ENCODE results near the gene CCDC57. TPM values are rescaled to one million over a fixed set of nuclear protein-coding genes. Genes with fewer than 3 reads are reported as not detected.
"Not testable (repeated sequence)": the region's sequence is repeated elsewhere in the genome, so short reads cannot be mapped to it uniquely, and the experiment has no call there.

CCDC57 gene
- total RNA-seq, 1 donor from 2014 or later = 37.2 TPM

DNA sequence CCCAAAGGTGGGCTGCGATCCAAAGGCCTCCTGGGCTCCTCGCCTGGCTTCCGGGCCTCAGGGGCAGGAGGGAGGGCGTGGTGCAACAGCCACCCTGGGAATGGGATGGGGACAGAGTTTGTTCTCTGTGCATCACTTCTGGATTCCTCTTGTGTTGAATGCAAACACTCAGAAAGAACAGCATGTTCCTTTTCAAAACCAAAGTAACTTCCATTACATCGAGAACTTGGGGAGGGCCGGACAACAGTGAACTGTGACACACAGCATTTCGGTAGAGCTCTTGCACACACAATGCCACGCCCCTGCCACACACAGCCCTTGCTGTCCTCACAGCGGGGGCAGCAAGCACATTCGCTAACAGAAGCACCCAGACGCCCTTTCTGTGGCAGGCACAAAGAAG, 78.5 kb downstream of the CCDC57 start:
- H3K27me3 Mint-ChIP-seq (ENCODE audit: unreplicated experiment) = no peaks in the 10 kb centered on the region
- no peaks in the 10 kb centered on the region for H3K9me3 Mint-ChIP-seq (ENCODE audit: unreplicated experiment)
- no peak overlapping the region for H3K27ac Mint-ChIP-seq (ENCODE audit: unreplicated experiment)
- peaks cover 4% of the 10 kb centered on the region for H3K36me3 Mint-ChIP-seq (ENCODE audit: low read depth, unreplicated experiment)
- no peak for DNase-seq (ENCODE audit: low spot score)
- no peaks in the 10 kb centered on the region for H3K4me1 Mint-ChIP-seq (ENCODE audit: unreplicated experiment)
- H3K4me3 Mint-ChIP-seq (ENCODE audit: unreplicated experiment) = no peak overlapping the region
- TF ChIP-seq, protein P1, sequence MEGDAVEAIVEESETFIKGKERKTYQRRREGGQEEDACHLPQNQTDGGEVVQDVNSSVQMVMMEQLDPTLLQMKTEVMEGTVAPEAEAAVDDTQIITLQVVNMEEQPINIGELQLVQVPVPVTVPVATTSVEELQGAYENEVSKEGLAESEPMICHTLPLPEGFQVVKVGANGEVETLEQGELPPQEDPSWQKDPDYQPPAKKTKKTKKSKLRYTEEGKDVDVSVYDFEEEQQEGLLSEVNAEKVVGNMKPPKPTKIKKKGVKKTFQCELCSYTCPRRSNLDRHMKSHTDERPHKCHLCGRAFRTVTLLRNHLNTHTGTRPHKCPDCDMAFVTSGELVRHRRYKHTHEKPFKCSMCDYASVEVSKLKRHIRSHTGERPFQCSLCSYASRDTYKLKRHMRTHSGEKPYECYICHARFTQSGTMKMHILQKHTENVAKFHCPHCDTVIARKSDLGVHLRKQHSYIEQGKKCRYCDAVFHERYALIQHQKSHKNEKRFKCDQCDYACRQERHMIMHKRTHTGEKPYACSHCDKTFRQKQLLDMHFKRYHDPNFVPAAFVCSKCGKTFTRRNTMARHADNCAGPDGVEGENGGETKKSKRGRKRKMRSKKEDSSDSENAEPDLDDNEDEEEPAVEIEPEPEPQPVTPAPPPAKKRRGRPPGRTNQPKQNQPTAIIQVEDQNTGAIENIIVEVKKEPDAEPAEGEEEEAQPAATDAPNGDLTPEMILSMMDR (IDR thresholded peaks at IDR 0.05; ENCODE audit: unreplicated experiment) = no peak

DNA sequence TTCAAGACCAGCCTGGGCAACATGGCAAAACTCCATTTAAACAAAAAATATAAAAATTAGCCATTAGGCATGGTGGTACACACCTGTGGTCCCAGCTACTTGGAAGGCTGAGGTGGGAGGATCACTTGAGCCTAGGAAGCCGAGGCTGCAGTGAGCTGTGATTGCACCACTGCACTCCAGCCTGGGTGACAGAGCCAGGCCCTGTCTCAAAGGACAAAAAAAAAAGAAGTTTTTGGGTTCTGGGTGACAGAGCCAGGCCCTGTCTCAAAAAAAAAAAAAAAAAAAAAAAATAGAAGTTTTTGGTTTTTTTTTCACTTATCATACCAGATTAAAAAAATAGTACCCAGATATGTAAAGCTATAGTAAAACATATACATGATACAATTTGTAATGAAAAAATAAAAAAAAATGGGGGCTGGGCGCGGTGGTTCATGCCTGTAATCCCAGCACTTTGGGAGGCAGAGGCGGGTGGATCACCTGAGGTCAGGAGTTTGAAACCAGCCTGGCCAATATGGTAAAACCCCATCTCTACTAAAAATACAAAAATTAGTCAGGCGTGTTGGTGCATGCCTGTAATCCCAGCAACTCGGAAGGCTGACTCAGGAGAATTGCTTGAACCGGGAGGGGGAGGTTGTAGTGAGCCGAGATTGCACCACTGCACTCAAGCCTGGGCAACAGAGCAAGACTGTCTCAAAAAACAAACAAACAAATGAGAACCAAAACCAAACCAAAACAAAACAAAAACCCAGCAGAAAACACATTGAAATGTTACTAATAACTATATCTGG, 79.3 kb downstream of the CCDC57 start:
- not testable (repeated sequence) for H3K27me3 Mint-ChIP-seq (ENCODE audit: unreplicated experiment); H3K36me3 Mint-ChIP-seq (ENCODE audit: low read depth, unreplicated experiment); H3K27ac Mint-ChIP-seq (ENCODE audit: unreplicated experiment); DNase-seq (ENCODE audit: low spot score); H3K4me3 Mint-ChIP-seq (ENCODE audit: unreplicated experiment); H3K9me3 Mint-ChIP-seq (ENCODE audit: unreplicated experiment); H3K4me1 Mint-ChIP-seq (ENCODE audit: unreplicated experiment)

DNA sequence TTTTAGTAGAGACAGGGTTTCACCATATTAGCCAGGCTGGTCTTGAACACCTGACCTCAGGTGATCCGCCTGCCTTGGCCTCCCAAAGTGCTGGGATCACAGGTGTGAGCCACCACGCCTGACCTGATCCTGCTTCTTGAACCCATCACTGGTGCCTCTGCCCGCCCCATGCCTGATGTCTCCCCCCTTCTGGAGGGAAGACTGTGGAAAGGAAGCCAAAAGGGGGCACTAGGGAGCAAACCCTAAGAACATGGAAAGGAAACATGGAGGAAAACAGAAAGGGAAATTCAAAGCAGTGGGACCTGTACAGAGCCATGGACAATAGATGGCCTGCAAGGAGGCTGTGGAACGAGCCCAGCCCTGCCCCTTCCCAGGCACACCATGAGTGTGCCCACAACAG, 83.5 kb downstream of the CCDC57 start:
- no peak overlapping the region for H3K4me3 Mint-ChIP-seq (ENCODE audit: unreplicated experiment)
- peaks cover 12% of the 10 kb centered on the region for H3K36me3 Mint-ChIP-seq (ENCODE audit: low read depth, unreplicated experiment)
- peaks cover 5% of the 10 kb centered on the region for H3K27me3 Mint-ChIP-seq (ENCODE audit: unreplicated experiment)
- H3K9me3 Mint-ChIP-seq (ENCODE audit: unreplicated experiment) = no peaks in the 10 kb centered on the region
- TF ChIP-seq, protein P1 (IDR thresholded peaks at IDR 0.05; ENCODE audit: unreplicated experiment) = no peak
- H3K27ac Mint-ChIP-seq (ENCODE audit: unreplicated experiment) = no peak overlapping the region
- H3K4me1 Mint-ChIP-seq (ENCODE audit: unreplicated experiment) = no peaks in the 10 kb centered on the region
- no peak for DNase-seq (ENCODE audit: low spot score)

DNA sequence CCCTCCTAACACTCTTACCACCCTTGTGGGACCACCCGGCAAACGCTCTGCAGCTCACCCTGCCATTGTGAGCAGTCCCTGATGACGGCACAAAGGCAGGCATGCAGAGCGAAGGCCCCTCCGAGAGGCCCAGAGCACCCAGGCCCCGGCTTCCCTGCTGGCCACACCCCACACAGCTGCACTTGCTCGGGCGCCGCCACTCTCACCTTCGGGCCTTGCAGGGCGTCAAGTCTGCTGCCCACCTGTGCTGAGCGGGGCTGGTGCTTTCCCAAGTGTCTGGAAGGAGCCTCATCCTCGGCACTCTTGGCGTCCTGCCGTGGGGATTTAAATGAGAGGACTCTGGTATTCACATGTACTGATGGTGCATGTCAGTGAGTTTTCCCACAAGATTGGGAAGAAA, 84.4 kb downstream of the CCDC57 start:
- TF ChIP-seq, protein P1 (IDR thresholded peaks at IDR 0.05; ENCODE audit: unreplicated experiment) = no peak
- no peaks in the 10 kb centered on the region for H3K9me3 Mint-ChIP-seq (ENCODE audit: unreplicated experiment)
- peaks cover 5% of the 10 kb centered on the region for H3K27me3 Mint-ChIP-seq (ENCODE audit: unreplicated experiment)
- H3K4me3 Mint-ChIP-seq (ENCODE audit: unreplicated experiment) = no peak overlapping the region
- H3K36me3 Mint-ChIP-seq (ENCODE audit: low read depth, unreplicated experiment) = peaks cover 15% of the 10 kb centered on the region
- no peaks in the 10 kb centered on the region for H3K4me1 Mint-ChIP-seq (ENCODE audit: unreplicated experiment)
- H3K27ac Mint-ChIP-seq (ENCODE audit: unreplicated experiment) = no peak overlapping the region
- no peak for DNase-seq (ENCODE audit: low spot score)

DNA sequence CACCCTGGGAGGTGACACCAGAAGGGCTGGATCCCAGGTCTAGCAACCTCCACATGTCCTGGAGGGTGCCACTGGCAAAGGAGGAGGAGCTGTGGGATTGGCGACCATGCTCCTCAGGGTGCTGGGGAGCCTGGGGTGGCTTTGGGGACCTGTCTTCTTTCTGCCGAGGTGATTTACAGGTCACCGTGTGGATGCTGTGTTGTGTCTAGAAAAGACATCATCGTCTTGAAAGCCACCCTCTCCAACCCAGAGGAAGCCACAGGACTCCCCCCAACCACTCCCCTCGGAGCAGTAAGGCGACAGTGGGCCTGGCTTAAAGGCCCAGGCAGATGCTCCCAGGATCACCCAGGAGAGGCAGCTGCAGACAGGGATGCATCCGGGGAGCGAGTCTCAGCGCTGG, 84.9 kb downstream of the CCDC57 start:
- TF ChIP-seq, protein P1 (IDR thresholded peaks at IDR 0.05; ENCODE audit: unreplicated experiment) = no peak
- no peak for DNase-seq (ENCODE audit: low spot score)
- Mint-ChIP-seq H3K36me3 (ENCODE audit: low read depth, unreplicated experiment) (peaks cover 17% of the 10 kb centered on the region), H3K9me3 (ENCODE audit: unreplicated experiment) (no peaks in the 10 kb centered on the region), H3K4me3 (ENCODE audit: unreplicated experiment) (no peak overlapping the region), H3K27me3 (ENCODE audit: unreplicated experiment) (peaks cover 5% of the 10 kb centered on the region), H3K27ac (ENCODE audit: unreplicated experiment) (no peak overlapping the region), H3K4me1 (ENCODE audit: unreplicated experiment) (no peaks in the 10 kb centered on the region)

Measured in endothelial cell (in vitro differentiated cells).